Neural cell (in vitro differentiated cells): ENCODE data around the gene CAMKMT. TPM values are rescaled to one million over a fixed set of nuclear protein-coding genes. Genes with fewer than 3 reads are reported as not detected.

Experiments used
- H2AFZ ChIP-seq: fragments of 200-600, 300-800 bp; sonication (generic), shearing (Covaris generic); 2 replicates; pipeline ENCODE4 v1.6.0; 2014; ENCODE audit warnings: low read depth, mild to moderate bottlenecking, antibody characterized with exemption, low read length, moderate library complexity
- H3F3A ChIP-seq: fragments of 200-600 bp; shearing (Covaris generic); 2 replicates; pipeline ENCODE4 v1.6.1; 2016; ENCODE audit warnings: mild to moderate bottlenecking, moderate library complexity, mixed read lengths, antibody characterized with exemption, low read length; ENCODE audit not compliant: insufficient read depth, poor library complexity, severe bottlenecking
- H3K27ac ChIP-seq: fragments of 200-600, 300-800 bp; sonication (generic), shearing (Covaris generic); 2 replicates; pipeline ENCODE4 v1.5.1; 2014; ENCODE audit warnings: mild to moderate bottlenecking, low read length, moderate library complexity
- H3K27me3 ChIP-seq: fragments of 300-800, 200-600 bp; sonication (generic), shearing (Covaris generic); 2 replicates; pipeline ENCODE4 v1.6.0; 2014; ENCODE audit warnings: mild to moderate bottlenecking, low read depth, low read length, moderate library complexity; ENCODE audit not compliant: insufficient read depth
- H3K36me3 ChIP-seq: fragments of 300-800, 200-600 bp; sonication (generic), shearing (Covaris generic); 2 replicates; pipeline ENCODE4 v1.5.1; 2014; ENCODE audit warnings: mild to moderate bottlenecking, antibody characterized with exemption, low read length, moderate library complexity; ENCODE audit not compliant: insufficient read depth
- H3K4me2 ChIP-seq: fragments of 300-800, 200-600 bp; sonication (generic), shearing (Covaris generic); 2 replicates; pipeline ENCODE4 v1.6.0; 2014; ENCODE audit warnings: mild to moderate bottlenecking, low read length
- H3K4me3 ChIP-seq: fragments of 300-800, 200-600 bp; sonication (generic), shearing (Covaris generic); 2 replicates; pipeline ENCODE4 v1.5.1; 2014; ENCODE audit warnings: mild to moderate bottlenecking, low read length, moderate library complexity
- H3K79me2 ChIP-seq: fragments of 200-600 bp; shearing (Covaris generic); replicated peaks from 2 replicates; pipeline ENCODE4 v1.6.0; 2014; ENCODE audit warnings: mild to moderate bottlenecking, low read length, moderate library complexity; ENCODE audit not compliant: insufficient read depth
- H3K9ac ChIP-seq: fragments of 300-800, 200-600 bp; sonication (generic), shearing (Covaris generic); 2 replicates; pipeline ENCODE4 v1.6.1; 2016; ENCODE audit warnings: mild to moderate bottlenecking, low read length, mixed read lengths
- H3K9me2 ChIP-seq: fragments of 200-600 bp; shearing (Covaris generic); 2 replicates; pipeline ENCODE4 v1.6.1; 2016; ENCODE audit warnings: mild to moderate bottlenecking, low read length, mixed read lengths; ENCODE audit not compliant: insufficient read depth
- H3K9me3 ChIP-seq: fragments of 200-600, 300-800 bp; sonication (generic), shearing (Covaris generic); 2 replicates; pipeline ENCODE4 v1.6.1; 2016; ENCODE audit warnings: mild to moderate bottlenecking, mixed run types, low read length, moderate library complexity, mixed read lengths
- H4K20me1 ChIP-seq: fragments of 200-600 bp; shearing (Covaris generic); 2 replicates; pipeline ENCODE4 v1.6.1; 2016; ENCODE audit warnings: mild to moderate bottlenecking, mixed run types; ENCODE audit not compliant: insufficient read depth
- CTCF ChIP-seq: fragments of 450-650 bp; IDR thresholded peaks from 2 replicates; pipeline ENCODE4 v1.5.1; 2014; ENCODE audit warnings: antibody characterized with exemption, mild to moderate bottlenecking, moderate library complexity; ENCODE audit not compliant: poor library complexity, severe bottlenecking
- EP300 ChIP-seq: fragments of 450-650 bp; conservative IDR thresholded peaks from 2 replicates; pipeline ENCODE4 v1.6.1; 2014; ENCODE audit warnings: antibody characterized with exemption, mild to moderate bottlenecking, moderate library complexity; ENCODE audit not compliant: poor library complexity, severe bottlenecking
- EZH2 ChIP-seq: fragments of 200-600, 300-800 bp; shearing (Covaris generic), sonication (generic); IDR thresholded peaks from 2 replicates; pipeline ENCODE4 v1.6.1; 2014; ENCODE audit warnings: antibody characterized with exemption, low read length, borderline replicate concordance, mild to moderate bottlenecking; ENCODE audit not compliant: insufficient read depth, poor library complexity, severe bottlenecking
- MXI1 ChIP-seq: fragments of 450-650 bp; conservative IDR thresholded peaks from 2 replicates; pipeline ENCODE4 v1.6.1; 2014; ENCODE audit warnings: antibody characterized with exemption, mild to moderate bottlenecking; ENCODE audit not compliant: poor library complexity, severe bottlenecking
- POLR2AphosphoS5 ChIP-seq: IDR thresholded peaks from 2 replicates; pipeline ENCODE4 v1.6.1; 2012
- RAD21 ChIP-seq: fragments of 450-650 bp; conservative IDR thresholded peaks from 2 replicates; pipeline ENCODE4 v1.6.1; 2014; ENCODE audit warnings: antibody characterized with exemption, mild to moderate bottlenecking, moderate library complexity
- SMC3 ChIP-seq: fragments of 450-650 bp; conservative IDR thresholded peaks from 2 replicates; pipeline ENCODE4 v1.6.1; 2014; ENCODE audit warnings: antibody characterized with exemption, mild to moderate bottlenecking, moderate library complexity; ENCODE audit not compliant: poor library complexity
- TAF1 ChIP-seq: IDR thresholded peaks from 2 replicates; pipeline ENCODE4 v1.6.1; 2012; ENCODE audit warnings: low read depth
- polyA plus RNA-seq: library from polyadenylated mRNA; depleted of rRNA; stranded (reverse); fragments of >200 nt; gene quantifications from 2 replicates; pipeline ENCODE4 v1.2.3, GENCODE V29; 2014
- TF ChIP-seq, protein P1 (sequence below): IDR thresholded peaks from 2 replicates; pipeline ENCODE4 v1.6.1; 2012; ENCODE audit warnings: borderline replicate concordance

Gene CAMKMT
- polyA plus RNA-seq, 1 donor from 2014 or later = 5.1 TPM

DNA sequence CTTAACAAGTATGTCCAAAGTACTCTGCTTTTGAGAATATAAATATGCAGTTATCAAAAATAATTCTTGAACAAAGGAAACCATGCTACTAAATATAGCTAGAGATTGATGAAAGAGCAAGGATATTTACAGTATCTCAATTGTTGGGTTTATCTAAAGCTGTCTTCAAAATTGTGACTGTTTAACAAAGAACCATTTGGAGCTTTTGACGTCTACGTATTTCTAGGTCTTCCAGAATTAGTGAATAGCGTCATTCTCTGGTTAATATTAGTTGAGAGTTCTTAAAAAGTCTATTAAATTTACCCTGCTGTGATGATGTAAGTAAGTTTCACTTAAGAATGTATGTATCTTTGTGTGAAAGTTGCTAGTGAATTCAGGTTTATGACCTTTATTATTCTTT, 356.7 kb downstream of the CAMKMT start:
- no peaks in the 10 kb centered on the region for H3F3A ChIP-seq
- no peaks in the 10 kb centered on the region for H3K36me3 ChIP-seq
- H3K9me2 ChIP-seq = no peaks in the 10 kb centered on the region
- H2AFZ ChIP-seq = no peak overlapping the region
- TF ChIP-seq, protein P1, sequence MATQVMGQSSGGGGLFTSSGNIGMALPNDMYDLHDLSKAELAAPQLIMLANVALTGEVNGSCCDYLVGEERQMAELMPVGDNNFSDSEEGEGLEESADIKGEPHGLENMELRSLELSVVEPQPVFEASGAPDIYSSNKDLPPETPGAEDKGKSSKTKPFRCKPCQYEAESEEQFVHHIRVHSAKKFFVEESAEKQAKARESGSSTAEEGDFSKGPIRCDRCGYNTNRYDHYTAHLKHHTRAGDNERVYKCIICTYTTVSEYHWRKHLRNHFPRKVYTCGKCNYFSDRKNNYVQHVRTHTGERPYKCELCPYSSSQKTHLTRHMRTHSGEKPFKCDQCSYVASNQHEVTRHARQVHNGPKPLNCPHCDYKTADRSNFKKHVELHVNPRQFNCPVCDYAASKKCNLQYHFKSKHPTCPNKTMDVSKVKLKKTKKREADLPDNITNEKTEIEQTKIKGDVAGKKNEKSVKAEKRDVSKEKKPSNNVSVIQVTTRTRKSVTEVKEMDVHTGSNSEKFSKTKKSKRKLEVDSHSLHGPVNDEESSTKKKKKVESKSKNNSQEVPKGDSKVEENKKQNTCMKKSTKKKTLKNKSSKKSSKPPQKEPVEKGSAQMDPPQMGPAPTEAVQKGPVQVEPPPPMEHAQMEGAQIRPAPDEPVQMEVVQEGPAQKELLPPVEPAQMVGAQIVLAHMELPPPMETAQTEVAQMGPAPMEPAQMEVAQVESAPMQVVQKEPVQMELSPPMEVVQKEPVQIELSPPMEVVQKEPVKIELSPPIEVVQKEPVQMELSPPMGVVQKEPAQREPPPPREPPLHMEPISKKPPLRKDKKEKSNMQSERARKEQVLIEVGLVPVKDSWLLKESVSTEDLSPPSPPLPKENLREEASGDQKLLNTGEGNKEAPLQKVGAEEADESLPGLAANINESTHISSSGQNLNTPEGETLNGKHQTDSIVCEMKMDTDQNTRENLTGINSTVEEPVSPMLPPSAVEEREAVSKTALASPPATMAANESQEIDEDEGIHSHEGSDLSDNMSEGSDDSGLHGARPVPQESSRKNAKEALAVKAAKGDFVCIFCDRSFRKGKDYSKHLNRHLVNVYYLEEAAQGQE = no peak
- TF ChIP-seq CTCF (no peak), MXI1 (no peak), EP300 (no peak), EZH2 (no peak), POLR2AphosphoS5 (no peak), RAD21 (no peak), TAF1 (no peak), SMC3 (no peak)
- H3K27me3 ChIP-seq = peaks cover 10% of the 10 kb centered on the region
- H3K79me2 ChIP-seq = no peaks in the 10 kb centered on the region
- no peak overlapping the region for H3K4me3 ChIP-seq
- H3K9ac ChIP-seq = no peak overlapping the region
- no peaks in the 10 kb centered on the region for H4K20me1 ChIP-seq
- H3K9me3 ChIP-seq = no peaks in the 10 kb centered on the region
- no peak overlapping the region for H3K4me2 ChIP-seq
- H3K27ac ChIP-seq = no peak overlapping the region

DNA sequence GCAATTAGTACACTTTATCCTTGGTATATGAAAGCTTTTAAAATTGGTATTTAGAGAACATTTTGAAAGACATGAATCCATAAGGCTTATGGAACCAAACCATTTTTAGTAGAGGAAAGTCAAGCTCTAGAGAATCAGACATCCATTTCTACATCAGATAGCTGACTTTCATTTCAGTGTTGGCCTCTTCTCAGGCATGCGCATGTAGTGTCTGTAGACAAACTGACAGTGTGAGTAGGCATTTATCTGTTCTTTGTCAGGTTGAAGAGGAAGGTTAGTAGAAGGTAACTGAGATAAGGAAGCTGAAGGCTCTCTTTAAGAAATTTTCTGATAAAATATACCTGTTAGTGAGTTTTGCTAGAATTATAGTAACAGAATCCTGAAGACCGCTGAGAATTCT, 357.8 kb downstream of the CAMKMT start:
- no peak overlapping the region for H3K27ac ChIP-seq
- no peaks in the 10 kb centered on the region for H3F3A ChIP-seq
- no peaks in the 10 kb centered on the region for H3K36me3 ChIP-seq
- no peaks in the 10 kb centered on the region for H3K79me2 ChIP-seq
- no peaks in the 10 kb centered on the region for H3K9me2 ChIP-seq
- no peak overlapping the region for H3K4me2 ChIP-seq
- H2AFZ ChIP-seq = no peak overlapping the region
- H4K20me1 ChIP-seq = no peaks in the 10 kb centered on the region
- H3K9me3 ChIP-seq = no peaks in the 10 kb centered on the region
- TF ChIP-seq EP300 (no peak), CTCF (no peak), EZH2 (no peak), TAF1 (no peak), SMC3 (no peak), MXI1 (no peak), RAD21 (no peak), POLR2AphosphoS5 (no peak)
- TF ChIP-seq, protein P1 = no peak
- H3K9ac ChIP-seq = no peak overlapping the region
- no peak overlapping the region for H3K4me3 ChIP-seq
- no peaks in the 10 kb centered on the region for H3K27me3 ChIP-seq
